ENCODE data around the gene CCDC78.

GRCh38 chr16:730666-731509 is 4.6 kb upstream of the CCDC78 start:
- no peak for TF ChIP-seq REST (IDR thresholded peaks at IDR 0.05; ENCODE audit: insufficient read depth in 1 of 2, low read depth in 2 of 2, low read length in 2 of 2)
- TF ChIP-seq POLR2AphosphoS5 (IDR thresholded peaks at IDR 0.05; ENCODE audit: low read depth, low read length): no peak
- TF ChIP-seq TAF1 (IDR thresholded peaks at IDR 0.05; ENCODE audit: borderline replicate concordance, insufficient read depth, low read length): no peak
